Esophagus muscularis mucosa (tissue), 4 donors: Measurements from ENCODE around the gene GPATCH2. TPM values are rescaled to one million over a fixed set of nuclear protein-coding genes. Genes with fewer than 3 reads are reported as not detected.

Experiments used
- DNase-seq: peaks from one replicate; pipeline ENCODE4 v3.0.0-alpha.2; 2017; ENCODE audit errors: extremely low spot score
- H3K27ac ChIP-seq, 4 donors: fragments of 200-600 bp; sonication (generic); replicated peaks in 1 of 4; 1 replicate in 3 of 4; 2 replicates in 1 of 4; pipeline ENCODE4 v1.5.1; 2016 to 2019; ENCODE audit warnings: mild to moderate bottlenecking in 1 of 4
- H3K27me3 ChIP-seq, 4 donors: fragments of 200-600 bp; sonication (generic); one replicate each; pipeline versions ENCODE4 v1.5.1 to v1.6.0; 2016 to 2019
- H3K36me3 ChIP-seq, 4 donors: fragments of 200-600 bp; sonication (generic); one replicate each; pipeline ENCODE4 v1.5.1; 2016 to 2019
- H3K4me1 ChIP-seq, 4 donors: fragments of 200-600 bp; sonication (generic); one replicate each; pipeline ENCODE4 v1.5.1; 2016 to 2019
- H3K4me3 ChIP-seq, 4 donors: fragments of 200-600 bp; sonication (generic); 1 replicate in 2 of 4; 2 replicates in 2 of 4; pipeline ENCODE4 v1.5.1; 2016 to 2019; ENCODE audit warnings: mild to moderate bottlenecking in 4 of 4, moderate library complexity in 1 of 4
- H3K9me3 ChIP-seq, 4 donors: fragments of 200-600 bp; sonication (generic); 1 replicate in 3 of 4; 2 replicates in 1 of 4; pipeline ENCODE4 v1.5.1; 2016 to 2019
- CTCF ChIP-seq, 3 experiments: fragments of 200-600 bp in 2 of 3; fragments of 450-650 bp in 1 of 3; sonication (generic) in 2 of 3; IDR thresholded peaks; one replicate each; pipeline ENCODE4 v1.5.1; 2017 to 2019; ENCODE audit warnings: antibody characterized with exemption in 3 of 3, mild to moderate bottlenecking in 2 of 3, moderate library complexity in 1 of 3
- EP300 ChIP-seq: sonication (generic); formaldehyde crosslinking; IDR thresholded peaks from one replicate; pipeline ENCODE4 v1.6.1; 2017; ENCODE audit warnings: antibody characterized with exemption
- POLR2A ChIP-seq: fragments of 450-650 bp; IDR thresholded peaks from one replicate; pipeline ENCODE4 v1.6.1; 2017; ENCODE audit warnings: antibody characterized with exemption, moderate library complexity, mild to moderate bottlenecking, low read depth
- POLR2AphosphoS5 ChIP-seq, 2 donors: sonication (generic); formaldehyde crosslinking; IDR thresholded peaks; one replicate each; pipeline ENCODE4 v1.6.1; 2017; ENCODE audit warnings: antibody characterized with exemption in 2 of 2
- WGBS: methylation state at CpG from one replicate; pipeline ENCODE4 v1.1.5; 2018; 5-methylcytosine and 5-hydroxymethylcytosine counted together
- intact Hi-C: fragments of 100-400 bp; cut with DNase I; formaldehyde crosslinking; loops from one replicate; pipeline ENCODE4 v1.15.1; 2023
- total RNA-seq, 4 donors: library from RNA; depleted of rRNA; stranded (reverse); fragments of >200 nt; gene quantifications; one replicate each; pipeline versions ENCODE4 v1.1.0 to v1.2.1, GENCODE V29; 2016

The GPATCH2 gene
- total RNA-seq, 4 donors from 2014 or later, result 10.0 to 15.7 (median 13.2) TPM

GRCh38 chr1:217437376-217437775 lies 193.5 kb downstream of the GPATCH2 start:
- H3K4me1 ChIP-seq, result no peaks in the 10 kb centered on the region
- no peaks in the 10 kb centered on the region for H3K27me3 ChIP-seq
- TF ChIP-seq POLR2A (no peak), EP300 (no peak), CTCF (IDR thresholded peaks at IDR 0.05) (no peak), POLR2AphosphoS5 (IDR thresholded peaks at IDR 0.05) (no peak)
- H3K9me3 ChIP-seq, result peaks cover 0 to 11% (median 5%) of the 10 kb centered on the region in 4 donors
- intact Hi-C loops, result no loop called here
- H3K27ac ChIP-seq, result no peak overlapping the region
- no peak for DNase-seq
- peaks cover 0 to 18% (median 8%) of the 10 kb centered on the region in 4 donors for H3K36me3 ChIP-seq
- H3K4me3 ChIP-seq, result no peak overlapping the region
- WGBS, result no CpG with 5 or more reads among the region's 3 CpGs

- DNase-seq, result no peak
- WGBS, result 84% methylated on average over 4 of the region's 4 CpGs
- Histone ChIP-seq H3K36me3 (peaks cover 0 to 22% (median 10%) of the 10 kb centered on the region in 4 donors), H3K4me3 (no peak overlapping the region), H3K27me3 (no peaks in the 10 kb centered on the region), H3K27ac (no peak overlapping the region), H3K9me3 (peaks cover 0 to 11% (median 1%) of the 10 kb centered on the region in 4 donors), H3K4me1 (no peaks in the 10 kb centered on the region)
- TF ChIP-seq POLR2AphosphoS5 (IDR thresholded peaks at IDR 0.05) (no peak), POLR2A (no peak), CTCF (IDR thresholded peaks at IDR 0.05) (no peak), EP300 (no peak)
- intact Hi-C loops, result no loop called here
Observed at GRCh38 chr1:217435204-217435603, 195.7 kb downstream of the GPATCH2 start.

GRCh38 chr1:217433664-217434063 lies 197.2 kb downstream of the GPATCH2 start:
- 99% methylated on average over 4 of the region's 4 CpGs for WGBS
- Histone ChIP-seq H3K27ac (no peak overlapping the region), H3K27me3 (no peaks in the 10 kb centered on the region), H3K4me1 (no peaks in the 10 kb centered on the region), H3K9me3 (no peaks in the 10 kb centered on the region), H3K36me3 (peaks cover 0 to 22% (median 10%) of the 10 kb centered on the region in 4 donors), H3K4me3 (no peak overlapping the region)
- DNase-seq, result no peak
- TF ChIP-seq CTCF (IDR thresholded peaks at IDR 0.05) (no peak), POLR2A (no peak), POLR2AphosphoS5 (IDR thresholded peaks at IDR 0.05) (no peak), EP300 (no peak)
- intact Hi-C loops, result no loop called here

GRCh38 chr1:217432339-217432738 lies 198.6 kb downstream of the GPATCH2 start:
- H3K4me3 ChIP-seq, result no peak overlapping the region
- no peaks in the 10 kb centered on the region for H3K27me3 ChIP-seq
- no peak overlapping the region for H3K27ac ChIP-seq
- peaks cover 0 to 15% (median 5%) of the 10 kb centered on the region in 4 donors for H3K36me3 ChIP-seq
- no peaks in the 10 kb centered on the region for H3K9me3 ChIP-seq
- no peak for TF ChIP-seq CTCF (IDR thresholded peaks at IDR 0.05)
- H3K4me1 ChIP-seq, result no peaks in the 10 kb centered on the region
- intact Hi-C loops, result no loop called here
- no peak for DNase-seq

DNA sequence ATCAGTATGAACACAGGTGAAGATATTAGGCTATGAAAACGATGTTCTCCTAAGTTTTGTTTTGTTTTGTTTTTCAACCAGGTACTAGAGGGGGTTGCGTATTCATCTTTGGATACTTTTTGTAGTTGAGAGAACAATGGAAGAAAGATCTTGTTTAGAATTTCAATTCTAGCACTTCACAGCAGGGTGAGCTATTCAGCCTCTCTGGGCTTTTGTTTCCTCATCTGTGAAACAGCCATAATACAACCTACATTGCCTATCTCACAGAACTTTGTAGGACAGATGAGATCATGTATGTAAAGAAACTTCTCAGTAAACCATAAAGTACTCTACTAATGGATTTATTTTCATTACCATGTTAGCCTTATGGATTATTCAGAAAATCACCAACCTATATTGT lies 199.5 kb downstream of the GPATCH2 start:
- Histone ChIP-seq H3K36me3 (peaks cover 0 to 9% (median 3%) of the 10 kb centered on the region in 4 donors), H3K27ac (no peak overlapping the region), H3K9me3 (no peaks in the 10 kb centered on the region), H3K27me3 (no peaks in the 10 kb centered on the region), H3K4me1 (no peaks in the 10 kb centered on the region), H3K4me3 (no peak overlapping the region)
- intact Hi-C loops, result no loop called here
- no peak for TF ChIP-seq EP300
- TF ChIP-seq CTCF (IDR thresholded peaks at IDR 0.05), result no peak
- TF ChIP-seq POLR2A, result no peak
- TF ChIP-seq POLR2AphosphoS5 (IDR thresholded peaks at IDR 0.05), result no peak
- no peak for DNase-seq
- WGBS, result 50% methylated on average over 2 of the region's 2 CpGs
